SK-N-SH (cell line): ENCODE data around the gene EVL.

Experiments used
- CHD2 ChIP-seq: fragments of 150-350 bp; IDR thresholded peaks from 2 replicates; pipeline ENCODE4 v1.6.1; 2018; ENCODE audit warnings: low read length; ENCODE audit not compliant: partially characterized antibody
- JUND ChIP-seq: IDR thresholded peaks from 2 replicates; pipeline ENCODE4 v1.4.0; 2012
- TF ChIP-seq, protein P1 (sequence below): fragments of 150-350 bp; IDR thresholded peaks from 2 replicates; pipeline ENCODE4 v1.6.1; 2017; ENCODE audit warnings: antibody characterized with exemption, low read length, low read depth, borderline replicate concordance

DNA sequence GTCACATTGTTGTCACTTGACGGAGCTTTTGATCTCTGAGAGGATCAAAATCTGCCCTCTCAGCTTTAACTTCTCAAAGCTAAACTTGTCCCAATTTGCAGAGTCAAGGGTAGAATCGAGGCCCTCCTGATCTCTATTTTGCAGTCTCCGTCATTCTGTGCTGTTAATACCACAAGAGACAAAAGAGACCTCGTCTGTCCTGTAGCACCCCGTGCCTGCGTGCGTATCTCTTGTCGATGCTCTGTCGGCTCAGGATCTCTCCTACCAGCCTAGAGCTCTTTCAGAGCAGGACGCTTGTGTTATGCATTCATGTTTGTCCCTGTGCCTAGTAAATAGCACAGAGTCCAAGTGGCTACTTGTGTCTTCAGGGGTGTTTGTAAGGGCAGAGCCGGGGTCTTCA is 5.1 kb downstream of the EVL start:
- TF ChIP-seq, protein P1, sequence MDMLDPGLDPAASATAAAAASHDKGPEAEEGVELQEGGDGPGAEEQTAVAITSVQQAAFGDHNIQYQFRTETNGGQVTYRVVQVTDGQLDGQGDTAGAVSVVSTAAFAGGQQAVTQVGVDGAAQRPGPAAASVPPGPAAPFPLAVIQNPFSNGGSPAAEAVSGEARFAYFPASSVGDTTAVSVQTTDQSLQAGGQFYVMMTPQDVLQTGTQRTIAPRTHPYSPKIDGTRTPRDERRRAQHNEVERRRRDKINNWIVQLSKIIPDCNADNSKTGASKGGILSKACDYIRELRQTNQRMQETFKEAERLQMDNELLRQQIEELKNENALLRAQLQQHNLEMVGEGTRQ, result no peak
- TF ChIP-seq JUND (no peak), CHD2 (no peak)
